HUES6 (cell line): ENCODE data around the gene TENT5A.

ENCODE experiments used
- H3K27ac ChIP-seq: 2 replicates; pipeline ENCODE4 v1.7.0; 2013; ENCODE audit warnings: low read depth, mild to moderate bottlenecking, low read length, inconsistent platforms
- H3K27me3 ChIP-seq: 2 replicates; pipeline ENCODE4 v1.6.1; 2013; ENCODE audit warnings: low read length; ENCODE audit not compliant: control insufficient read depth, insufficient read depth
- H3K36me3 ChIP-seq: 2 replicates; pipeline ENCODE4 v1.6.1; 2013; ENCODE audit warnings: low read length; ENCODE audit not compliant: control insufficient read depth, insufficient read depth
- H3K4me1 ChIP-seq: 2 replicates; pipeline ENCODE4 v1.6.1; 2013; ENCODE audit warnings: low read length; ENCODE audit not compliant: control insufficient read depth, insufficient read depth
- H3K4me3 ChIP-seq: 2 replicates; pipeline ENCODE4 v1.5.1; 2013; ENCODE audit warnings: low read depth, low read length
- H3K9ac ChIP-seq: one replicate; pipeline ENCODE4 v1.6.1; 2013; ENCODE audit warnings: mild to moderate bottlenecking, low read length
- H3K9me3 ChIP-seq: 2 replicates; pipeline ENCODE4 v1.6.1; 2013; ENCODE audit warnings: low read depth, low read length; ENCODE audit not compliant: control insufficient read depth, insufficient read depth

The TENT5A gene

DNA sequence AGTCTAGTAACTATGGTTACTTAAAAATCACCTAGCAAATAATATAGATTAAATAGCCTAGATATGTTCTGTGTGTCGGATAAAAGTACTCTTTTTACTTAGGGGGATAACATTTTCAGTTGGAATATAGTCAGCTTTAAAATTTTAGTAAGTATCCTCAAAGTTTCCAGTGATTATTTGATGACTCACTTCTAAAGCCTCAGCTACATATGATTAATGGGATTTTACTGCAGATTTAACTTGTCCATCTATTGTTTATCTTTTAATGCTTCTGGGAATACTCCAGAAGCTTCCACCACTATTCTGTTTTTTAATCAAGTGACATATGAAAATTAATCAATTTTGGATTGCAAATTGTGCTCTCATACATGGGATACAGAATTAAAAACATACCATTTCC lies 8.7 kb upstream of the TENT5A start:
- H3K36me3 ChIP-seq = no peaks in the 10 kb centered on the region
- no peaks in the 10 kb centered on the region for H3K9me3 ChIP-seq
- no peak overlapping the region for H3K9ac ChIP-seq
- H3K27ac ChIP-seq = no peak overlapping the region
- H3K27me3 ChIP-seq = no peaks in the 10 kb centered on the region
- peaks cover 11% of the 10 kb centered on the region for H3K4me1 ChIP-seq
- H3K4me3 ChIP-seq = no peak overlapping the region

DNA sequence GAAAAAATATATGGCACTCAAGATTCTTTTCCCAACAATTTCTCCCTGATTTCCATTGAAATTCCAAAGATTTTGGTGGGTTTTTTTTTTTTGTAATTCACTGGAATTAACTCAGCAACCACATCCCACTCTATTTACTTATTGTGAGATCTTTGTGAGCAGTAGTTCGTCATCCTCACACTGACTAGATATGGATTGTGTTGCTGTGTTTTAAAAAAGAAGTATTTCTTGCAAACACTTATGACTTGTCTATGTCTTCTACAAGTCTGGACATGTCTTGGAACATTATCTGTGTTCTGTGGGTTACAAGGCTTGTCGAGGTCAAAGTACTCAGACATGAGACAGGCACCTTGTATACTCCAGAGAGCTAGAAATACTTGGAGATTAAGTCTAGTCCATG lies 7.3 kb upstream of the TENT5A start:
- no peak overlapping the region for H3K9ac ChIP-seq
- peaks cover under 1% of the 10 kb centered on the region for H3K27me3 ChIP-seq
- no peak overlapping the region for H3K4me3 ChIP-seq
- peaks cover 9% of the 10 kb centered on the region for H3K4me1 ChIP-seq
- H3K9me3 ChIP-seq = no peaks in the 10 kb centered on the region
- no peaks in the 10 kb centered on the region for H3K36me3 ChIP-seq
- H3K27ac ChIP-seq = no peak overlapping the region

DNA sequence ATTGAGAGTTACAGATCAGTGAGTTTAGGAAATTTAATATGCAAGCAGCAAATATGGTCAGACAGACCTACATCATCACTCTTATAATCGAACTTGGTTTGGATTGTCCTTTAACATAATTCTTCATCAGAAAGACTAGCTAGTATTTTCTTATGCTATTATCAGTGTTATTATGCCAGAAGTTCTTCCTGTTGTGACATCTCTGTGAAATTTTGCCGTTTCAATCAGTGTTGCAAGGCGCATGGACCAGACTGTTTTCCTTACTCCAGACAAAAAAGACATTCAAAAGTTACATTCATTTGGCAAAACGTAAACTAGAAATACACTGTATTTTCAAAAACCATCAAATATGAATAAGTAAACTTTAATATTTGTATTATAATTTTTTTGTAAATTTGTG lies 5.7 kb upstream of the TENT5A start:
- Histone ChIP-seq H3K4me3 (no peak overlapping the region), H3K4me1 (peaks cover 12% of the 10 kb centered on the region), H3K27me3 (peaks cover 15% of the 10 kb centered on the region), H3K27ac (no peak overlapping the region), H3K9me3 (no peaks in the 10 kb centered on the region), H3K36me3 (no peaks in the 10 kb centered on the region), H3K9ac (no peak overlapping the region)

DNA sequence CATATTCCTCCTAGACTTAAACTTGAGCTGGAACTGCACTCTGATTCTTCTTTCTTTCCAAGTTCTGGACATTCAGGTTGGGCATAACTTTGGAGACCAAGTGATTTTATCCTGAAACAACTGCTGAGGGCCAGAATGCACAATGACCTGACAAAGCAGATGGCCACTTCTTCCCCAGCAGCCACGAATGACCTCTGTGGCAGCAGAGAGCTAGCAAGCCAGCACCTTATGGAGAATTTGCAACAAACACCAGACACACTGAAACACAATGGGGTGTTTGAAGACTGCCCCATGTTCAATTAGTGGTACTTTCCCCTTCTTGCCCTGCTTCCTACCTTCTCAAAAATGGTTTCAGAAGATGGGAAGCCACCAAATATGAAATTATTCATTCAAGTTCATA lies 4.2 kb upstream of the TENT5A start:
- peaks cover 12% of the 10 kb centered on the region for H3K4me1 ChIP-seq
- H3K9me3 ChIP-seq = no peaks in the 10 kb centered on the region
- H3K27ac ChIP-seq = no peak overlapping the region
- no peak overlapping the region for H3K9ac ChIP-seq
- H3K36me3 ChIP-seq = no peaks in the 10 kb centered on the region
- no peak overlapping the region for H3K4me3 ChIP-seq
- H3K27me3 ChIP-seq = peaks cover 19% of the 10 kb centered on the region

DNA sequence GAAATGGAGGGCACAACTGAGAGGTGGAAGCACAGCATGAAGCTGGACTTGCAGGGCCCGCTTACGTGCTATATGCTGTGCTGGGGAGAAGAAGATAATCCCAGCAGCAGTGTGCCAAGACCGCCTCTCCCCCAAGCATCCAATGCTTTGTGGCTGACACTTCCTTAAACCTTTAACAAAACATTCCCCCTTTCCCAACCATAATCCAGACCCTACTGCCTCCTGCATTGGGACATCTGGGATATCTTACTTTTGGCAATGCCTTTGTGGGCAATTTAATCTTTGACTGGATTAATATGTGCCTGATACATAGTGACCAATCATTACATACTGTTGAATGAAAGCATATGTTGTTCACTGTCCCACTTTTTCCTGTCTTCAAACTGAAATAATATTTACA lies 3.1 kb upstream of the TENT5A start:
- Histone ChIP-seq H3K4me1 (peaks cover 18% of the 10 kb centered on the region), H3K9me3 (no peaks in the 10 kb centered on the region), H3K27me3 (peaks cover 30% of the 10 kb centered on the region), H3K36me3 (no peaks in the 10 kb centered on the region), H3K4me3 (no peak overlapping the region), H3K9ac (no peak overlapping the region), H3K27ac (no peak overlapping the region)

DNA sequence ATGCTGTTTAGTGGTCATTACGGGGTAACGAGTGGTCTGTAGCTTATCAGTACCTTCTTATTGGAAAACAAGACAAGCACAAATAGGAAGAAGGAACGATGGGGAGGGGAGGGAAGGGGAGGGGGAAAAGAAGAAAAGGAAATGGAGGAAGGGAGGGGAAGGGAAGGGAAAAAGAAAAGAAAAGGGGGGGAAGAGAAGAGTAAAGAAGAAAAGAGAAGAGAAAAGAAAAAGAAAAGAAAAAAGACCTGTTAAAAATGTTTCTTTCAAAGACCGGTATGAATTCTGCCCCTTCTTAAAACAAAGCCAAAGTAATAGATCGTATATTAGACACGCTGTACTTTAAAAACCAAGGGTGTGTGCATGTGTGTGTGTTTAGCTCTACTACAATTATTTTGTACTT lies 2.4 kb upstream of the TENT5A start:
- Histone ChIP-seq H3K4me1 (peaks cover 18% of the 10 kb centered on the region), H3K4me3 (no peak overlapping the region), H3K9me3 (no peaks in the 10 kb centered on the region), H3K27ac (no peak overlapping the region), H3K9ac (no peak overlapping the region), H3K27me3 (peaks cover 37% of the 10 kb centered on the region), H3K36me3 (no peaks in the 10 kb centered on the region)

DNA sequence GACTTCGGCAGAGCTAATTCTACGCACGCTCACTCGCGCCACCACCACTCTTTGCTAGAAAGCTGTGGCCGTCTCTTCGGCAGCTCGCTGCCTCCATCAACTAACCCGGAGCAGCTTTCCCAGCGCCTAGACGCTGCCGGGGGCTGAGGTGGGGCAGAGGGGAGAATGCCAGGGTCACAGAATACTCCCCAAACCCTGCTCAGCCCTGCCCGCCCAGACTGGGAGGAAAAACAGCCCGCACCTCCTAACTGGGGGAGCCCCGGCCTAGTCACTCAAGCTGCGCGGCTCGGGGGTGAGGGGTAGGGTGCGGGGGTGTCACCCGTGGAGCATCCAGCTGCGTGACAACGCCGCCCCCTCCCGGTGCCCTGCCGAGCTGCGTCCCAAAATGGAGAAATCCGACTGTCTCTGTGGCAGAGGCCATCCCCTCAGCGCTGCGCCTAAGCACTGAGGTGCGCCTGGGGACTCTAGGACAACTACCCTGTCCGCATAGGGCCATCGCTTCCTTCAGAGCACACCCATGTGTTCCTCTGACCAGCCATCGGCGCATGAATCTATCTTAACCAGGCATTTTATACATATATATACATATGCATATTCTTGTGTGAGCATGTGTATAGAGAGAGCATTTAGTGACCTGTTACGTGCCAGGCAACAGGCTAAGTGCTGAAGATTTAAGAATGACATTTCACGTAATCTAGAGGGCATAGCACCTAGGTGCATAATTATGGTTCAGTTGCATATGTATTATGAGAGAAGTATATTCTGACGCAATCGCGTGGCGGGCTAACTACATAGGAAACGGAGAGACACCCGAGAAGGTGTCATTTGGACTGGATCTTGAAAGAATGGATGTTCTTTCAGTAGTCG lies 1.5 kb upstream of the TENT5A start:
- Histone ChIP-seq H3K9ac (no peak overlapping the region), H3K27me3 (peaks cover 42% of the 10 kb centered on the region), H3K36me3 (no peaks in the 10 kb centered on the region), H3K4me1 (peaks cover 18% of the 10 kb centered on the region), H3K4me3 (peak overlapping the region; percentile 86), H3K27ac (no peak overlapping the region), H3K9me3 (no peaks in the 10 kb centered on the region)

DNA sequence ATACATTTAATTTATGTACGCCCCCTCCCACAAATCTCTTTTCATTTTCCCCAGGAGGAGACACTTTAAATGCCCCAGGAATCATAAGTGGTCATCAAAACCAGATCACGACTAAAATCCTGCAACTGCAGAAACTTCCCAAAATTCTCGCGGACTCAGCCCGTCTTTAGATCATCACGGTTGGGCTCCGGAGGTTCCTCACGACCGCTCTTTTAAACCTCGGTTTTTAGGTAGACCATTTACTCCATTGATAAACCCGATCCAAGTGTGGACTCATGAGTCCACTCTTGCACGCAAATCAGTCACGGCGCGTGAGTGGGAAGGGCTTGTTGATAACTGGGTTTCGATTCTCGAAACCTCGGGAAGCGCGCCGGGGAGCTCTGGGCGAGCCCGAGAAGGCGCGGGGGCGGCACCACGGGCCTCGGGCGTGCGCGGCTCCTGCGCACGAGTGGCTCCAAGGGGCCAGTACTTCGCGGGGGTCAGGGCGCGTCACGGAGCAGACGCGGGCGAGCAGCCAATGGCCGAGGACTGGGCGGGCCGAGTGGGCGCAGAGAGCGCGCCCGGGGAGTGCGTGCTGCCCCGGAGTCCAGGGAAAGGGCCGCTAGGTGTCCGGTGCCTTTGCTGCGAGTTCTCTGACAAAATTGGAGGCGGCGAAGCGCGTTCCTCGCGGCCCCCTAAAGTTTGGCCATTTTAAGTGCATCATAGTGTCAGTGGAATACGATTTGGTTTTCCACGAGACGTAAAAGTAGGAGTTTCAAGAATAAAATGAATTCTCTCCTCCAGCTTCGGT lies 635 bp upstream of the TENT5A start:
- no peak overlapping the region for H3K27ac ChIP-seq

DNA sequence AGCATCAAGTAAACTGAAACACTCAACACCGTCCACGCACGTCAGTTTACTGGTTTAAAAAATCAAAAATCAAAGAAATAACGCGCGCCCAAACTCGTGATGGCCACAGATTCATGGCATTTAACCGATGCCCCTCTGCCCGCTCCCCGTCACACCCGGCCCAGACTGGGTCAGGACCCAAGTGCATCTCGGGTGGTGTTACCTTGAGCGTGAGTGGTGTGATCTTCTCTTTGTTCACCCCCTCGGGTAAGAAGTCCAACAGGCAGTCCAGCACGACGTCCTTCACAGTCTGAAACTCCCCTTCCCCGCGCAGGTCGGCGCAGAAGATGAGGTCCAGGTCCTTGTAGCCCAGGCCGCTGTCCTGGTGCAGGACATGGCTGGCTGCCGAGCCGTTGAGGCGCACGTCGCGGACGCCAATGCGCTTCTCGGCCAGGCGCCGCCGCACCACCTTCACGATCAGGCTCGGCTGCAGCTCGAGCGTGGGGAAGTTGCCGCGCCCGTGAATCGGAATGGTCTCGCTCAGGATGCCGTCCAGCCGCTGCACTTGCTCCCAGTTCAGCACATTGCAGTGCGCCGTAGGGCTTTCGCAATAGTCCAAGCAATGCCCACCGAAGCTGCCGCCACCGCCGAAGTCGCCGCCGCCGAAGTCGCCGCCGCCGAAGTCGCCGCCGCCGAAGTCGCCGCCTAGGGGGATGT lies 945 bp downstream of the TENT5A start:
- H3K9me3 ChIP-seq = no peaks in the 10 kb centered on the region
- peak overlapping the region; percentile 86 for H3K4me3 ChIP-seq
- H3K36me3 ChIP-seq = no peaks in the 10 kb centered on the region
- H3K27me3 ChIP-seq = peaks cover 42% of the 10 kb centered on the region
- no peak overlapping the region for H3K27ac ChIP-seq
- peaks cover 9% of the 10 kb centered on the region; the same call in 1 of the 2 replicates for H3K4me1 ChIP-seq
- peak overlapping the region; percentile 53 for H3K9ac ChIP-seq

More for the DNA sequence above, 635 bp upstream of the TENT5A start:
- Histone ChIP-seq H3K9ac (peak overlapping the region; percentile 40), H3K4me3 (peak overlapping the region; percentile 86), H3K27me3 (peaks cover 42% of the 10 kb centered on the region), H3K9me3 (no peaks in the 10 kb centered on the region), H3K36me3 (no peaks in the 10 kb centered on the region), H3K4me1 (peaks cover 18% of the 10 kb centered on the region)

DNA sequence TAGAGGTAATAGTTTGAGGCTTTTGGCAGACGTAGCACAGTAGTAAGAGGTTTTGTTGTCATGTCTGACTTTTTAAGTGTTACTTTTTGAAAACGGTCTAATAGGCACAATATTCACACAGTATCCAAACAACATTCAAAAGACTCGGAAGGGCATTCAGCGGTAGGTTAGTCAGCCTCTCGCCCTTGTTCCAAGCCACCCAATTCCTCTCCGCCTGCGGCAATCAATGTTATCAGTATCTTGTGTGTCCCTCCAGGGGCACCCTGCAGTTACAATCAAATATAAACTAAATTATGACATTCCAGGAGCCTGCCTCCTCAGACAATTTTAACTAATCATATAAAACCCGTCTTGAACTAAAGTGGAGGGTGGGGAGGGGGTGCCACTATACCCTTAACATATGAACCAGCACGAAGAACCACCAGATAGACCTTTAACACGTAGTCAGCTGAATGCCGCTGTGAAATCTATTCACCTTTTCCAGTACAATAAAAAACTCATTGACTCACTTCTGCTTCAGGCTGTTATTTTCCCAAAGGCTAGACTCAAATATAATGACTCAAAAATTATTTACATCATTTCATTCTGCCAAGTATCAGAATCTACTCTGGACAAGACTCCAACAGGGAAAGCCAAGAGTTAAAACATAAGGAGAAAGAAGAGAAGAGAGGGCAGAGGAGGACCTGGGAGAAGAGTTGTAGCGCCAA lies 1.6 kb downstream of the TENT5A start:
- H3K36me3 ChIP-seq = no peaks in the 10 kb centered on the region
- no peak overlapping the region for H3K27ac ChIP-seq
- H3K9me3 ChIP-seq = no peaks in the 10 kb centered on the region
- H3K4me3 ChIP-seq = peak overlapping the region; percentile 86
- H3K4me1 ChIP-seq = peaks cover 9% of the 10 kb centered on the region; the same call in 1 of the 2 replicates
- H3K9ac ChIP-seq = no peak overlapping the region
- peaks cover 42% of the 10 kb centered on the region for H3K27me3 ChIP-seq
